Measurements from ENCODE around the gene BAK1.
"Not testable (repeated sequence)": the region's sequence is repeated elsewhere in the genome, so short reads cannot be mapped to it uniquely, and the experiment has no call there.

DNA sequence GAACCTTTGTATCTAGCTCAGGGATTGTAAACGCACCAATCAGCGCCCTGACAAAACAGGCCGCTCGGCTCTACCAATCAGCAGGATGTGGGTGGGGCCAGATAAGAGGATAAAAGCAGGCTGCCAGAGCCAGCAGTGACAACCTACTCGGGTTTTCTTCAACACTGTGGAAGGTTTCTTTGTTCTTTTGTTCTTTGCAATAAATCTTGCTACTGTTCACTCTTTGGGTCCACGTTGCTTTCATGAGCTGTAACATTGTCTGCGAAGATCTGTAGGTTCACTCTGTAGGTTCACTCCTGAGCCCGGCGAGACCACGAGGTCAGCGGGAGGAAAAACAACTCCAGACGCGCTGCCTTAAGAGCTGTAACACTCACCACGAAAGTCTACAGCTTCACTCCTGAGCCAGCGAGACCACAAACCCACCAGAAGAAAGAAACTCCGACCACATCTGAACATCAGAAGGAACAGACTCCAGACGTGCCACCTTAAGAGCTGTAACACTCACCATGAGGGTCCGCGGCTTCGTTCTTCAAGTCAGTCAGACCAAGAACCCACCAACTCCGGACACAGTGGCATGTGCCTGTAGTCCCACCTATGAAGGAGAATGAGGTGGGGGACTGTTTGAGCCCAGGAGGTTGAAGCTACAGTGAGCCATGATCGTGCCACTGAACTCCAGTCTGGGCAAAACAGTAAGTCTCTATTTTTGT lies 46.8 kb downstream of the BAK1 start:
- TF ChIP-seq, protein P1, sequence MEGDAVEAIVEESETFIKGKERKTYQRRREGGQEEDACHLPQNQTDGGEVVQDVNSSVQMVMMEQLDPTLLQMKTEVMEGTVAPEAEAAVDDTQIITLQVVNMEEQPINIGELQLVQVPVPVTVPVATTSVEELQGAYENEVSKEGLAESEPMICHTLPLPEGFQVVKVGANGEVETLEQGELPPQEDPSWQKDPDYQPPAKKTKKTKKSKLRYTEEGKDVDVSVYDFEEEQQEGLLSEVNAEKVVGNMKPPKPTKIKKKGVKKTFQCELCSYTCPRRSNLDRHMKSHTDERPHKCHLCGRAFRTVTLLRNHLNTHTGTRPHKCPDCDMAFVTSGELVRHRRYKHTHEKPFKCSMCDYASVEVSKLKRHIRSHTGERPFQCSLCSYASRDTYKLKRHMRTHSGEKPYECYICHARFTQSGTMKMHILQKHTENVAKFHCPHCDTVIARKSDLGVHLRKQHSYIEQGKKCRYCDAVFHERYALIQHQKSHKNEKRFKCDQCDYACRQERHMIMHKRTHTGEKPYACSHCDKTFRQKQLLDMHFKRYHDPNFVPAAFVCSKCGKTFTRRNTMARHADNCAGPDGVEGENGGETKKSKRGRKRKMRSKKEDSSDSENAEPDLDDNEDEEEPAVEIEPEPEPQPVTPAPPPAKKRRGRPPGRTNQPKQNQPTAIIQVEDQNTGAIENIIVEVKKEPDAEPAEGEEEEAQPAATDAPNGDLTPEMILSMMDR (IDR thresholded peaks at IDR 0.05; ENCODE audit: poor library complexity) = not testable (repeated sequence)
- TF ChIP-seq EZH2 (IDR thresholded peaks at IDR 0.05; ENCODE audit: borderline replicate concordance) = not testable (repeated sequence)

All from hepatocyte (in vitro differentiated cells).